ENCODE data around the gene FYTTD1.

DNA sequence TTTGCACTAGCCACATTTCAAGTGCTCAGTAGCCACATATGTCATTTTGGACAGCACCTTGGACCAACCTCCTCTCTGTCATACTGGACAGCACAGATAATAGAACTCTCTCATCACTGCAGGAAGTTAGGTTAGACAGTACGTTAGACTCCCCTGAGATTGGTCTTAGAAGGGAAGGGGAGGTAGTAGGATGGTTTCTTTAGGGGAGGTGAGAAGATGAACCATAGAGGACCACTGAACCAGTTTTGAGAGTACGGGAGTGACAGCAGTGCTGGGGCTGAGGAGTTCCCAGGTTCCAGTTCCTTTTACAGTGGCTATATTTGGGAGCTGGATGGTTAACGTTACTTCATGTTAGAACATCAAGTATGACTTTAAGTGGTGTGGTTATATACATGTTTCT, 49.2 kb downstream of the FYTTD1 start:
- TF ChIP-seq EZH2 (IDR thresholded peaks at IDR 0.05; ENCODE audit: low read length, missing control alignments), result no peak
- TF ChIP-seq, protein P1, sequence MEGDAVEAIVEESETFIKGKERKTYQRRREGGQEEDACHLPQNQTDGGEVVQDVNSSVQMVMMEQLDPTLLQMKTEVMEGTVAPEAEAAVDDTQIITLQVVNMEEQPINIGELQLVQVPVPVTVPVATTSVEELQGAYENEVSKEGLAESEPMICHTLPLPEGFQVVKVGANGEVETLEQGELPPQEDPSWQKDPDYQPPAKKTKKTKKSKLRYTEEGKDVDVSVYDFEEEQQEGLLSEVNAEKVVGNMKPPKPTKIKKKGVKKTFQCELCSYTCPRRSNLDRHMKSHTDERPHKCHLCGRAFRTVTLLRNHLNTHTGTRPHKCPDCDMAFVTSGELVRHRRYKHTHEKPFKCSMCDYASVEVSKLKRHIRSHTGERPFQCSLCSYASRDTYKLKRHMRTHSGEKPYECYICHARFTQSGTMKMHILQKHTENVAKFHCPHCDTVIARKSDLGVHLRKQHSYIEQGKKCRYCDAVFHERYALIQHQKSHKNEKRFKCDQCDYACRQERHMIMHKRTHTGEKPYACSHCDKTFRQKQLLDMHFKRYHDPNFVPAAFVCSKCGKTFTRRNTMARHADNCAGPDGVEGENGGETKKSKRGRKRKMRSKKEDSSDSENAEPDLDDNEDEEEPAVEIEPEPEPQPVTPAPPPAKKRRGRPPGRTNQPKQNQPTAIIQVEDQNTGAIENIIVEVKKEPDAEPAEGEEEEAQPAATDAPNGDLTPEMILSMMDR (conservative IDR thresholded peaks at IDR 0.05 in 1 of 2, IDR thresholded peaks at IDR 0.05 in 1 of 2; ENCODE audit: low read depth in 1 of 2, low read length in 2 of 2), result no peak
